Left lung (tissue), 10 donors: Measurements from ENCODE around the gene CAMTA1. TPM values are rescaled to one million over a fixed set of nuclear protein-coding genes. Genes with fewer than 3 reads are reported as not detected.

Experiments used
- ATAC-seq: fragments of 200-7000 bp; cut with Tn5 transposase; one replicate; pipeline ENCODE4 v1.9.1; 2020; ENCODE audit warnings: moderate library complexity
- DNase-seq, 4 donors: peaks; one replicate each; pipeline ENCODE4 v3.0.0-alpha.2; 2013 to 2020
- H3K27ac ChIP-seq, 2 donors: fragments of 200-600 bp; sonication (generic) in 1 of 2; one replicate each; pipeline versions ENCODE4 v1.5.0 to v1.8.0; 2020 to 2021
- H3K27me3 ChIP-seq, 2 donors: fragments of 200-600 bp; sonication (generic) in 1 of 2; one replicate each; pipeline versions ENCODE4 v1.5.0 to v1.8.0; 2020 to 2021
- H3K36me3 ChIP-seq, 2 donors: fragments of 200-600 bp; sonication (generic) in 1 of 2; one replicate each; pipeline versions ENCODE4 v1.5.0 to v1.8.0; 2020 to 2021
- H3K4me1 ChIP-seq, 2 donors: fragments of 200-600 bp; one replicate each; pipeline ENCODE4 v1.8.0; 2021
- H3K4me3 ChIP-seq, 2 donors: fragments of 200-600 bp; sonication (generic) in 1 of 2; one replicate each; pipeline versions ENCODE4 v1.5.0 to v1.8.0; 2020 to 2021; ENCODE audit warnings: mild to moderate bottlenecking in 1 of 2
- H3K9me3 ChIP-seq, 2 donors: fragments of 200-600 bp; sonication (generic) in 1 of 2; one replicate each; pipeline versions ENCODE4 v1.5.0 to v1.8.0; 2020 to 2021
- CTCF ChIP-seq, 2 donors: fragments of 200-600 bp; sonication (generic) in 1 of 2; IDR thresholded peaks; one replicate each; pipeline versions ENCODE4 v1.5.0 to v1.8.0; 2021; ENCODE audit warnings: antibody characterized with exemption in 2 of 2
- intact Hi-C, 2 donors: fragments of 100-400 bp; cut with DNase I; formaldehyde crosslinking; loops; one replicate each; pipeline versions ENCODE4 v1.11.2 to v1.14.2; 2022
- polyA plus RNA-seq, 6 donors: library from polyadenylated mRNA; unstranded; fragments of 120-200 nt; gene quantifications; one replicate each; pipeline ENCODE4 v1.2.1, GENCODE V29; 2013; ENCODE audit not compliant: insufficient read length in 6 of 6
- total RNA-seq, 2 donors: library from RNA; stranded (reverse); fragmentation: NEBNext Ultra II Directional; extraction: Animal tissue kit (Norgen Biotek cat#: 25700); gene quantifications; one replicate each; pipeline ENCODE4 v1.2.1, GENCODE V29; 2021
- donor health status: DM: no; HTN: yes; CAD: no.
- donor health status: DM: no; HTN: no; CAD: no.

Gene CAMTA1
- total and polyA plus RNA-seq, 8 donors = 42.7 to 69.1 (median 49.4) TPM

GRCh38 chr1:7652515-7653098 lies 867.4 kb downstream of the CAMTA1 start:
- ATAC-seq (no peak), DNase-seq (no peak)
- peaks cover 0 to 20% of the 10 kb centered on the region in 2 donors for H3K4me1 ChIP-seq
- no peaks in the 10 kb centered on the region for H3K9me3 ChIP-seq
- no peak overlapping the region for H3K27ac ChIP-seq
- intact Hi-C loops = no loop called here
- H3K4me3 ChIP-seq = no peak overlapping the region
- no peak for TF ChIP-seq CTCF (IDR thresholded peaks at IDR 0.05)
- no peaks in the 10 kb centered on the region for H3K36me3 ChIP-seq
- H3K27me3 ChIP-seq = peaks cover 0 to 12% of the 10 kb centered on the region in 2 donors

GRCh38 chr1:7654725-7655124 lies 869.5 kb downstream of the CAMTA1 start:
- H3K4me3 ChIP-seq = no peak overlapping the region
- H3K27ac ChIP-seq = no peak overlapping the region
- no peak for DNase-seq
- peaks cover 0 to 6% of the 10 kb centered on the region in 2 donors for H3K27me3 ChIP-seq
- intact Hi-C loops = no loop called here
- peaks cover 0 to 3% of the 10 kb centered on the region in 2 donors for H3K4me1 ChIP-seq
- no peak for ATAC-seq
- no peak for TF ChIP-seq CTCF (IDR thresholded peaks at IDR 0.05)
- H3K9me3 ChIP-seq = no peaks in the 10 kb centered on the region
- no peaks in the 10 kb centered on the region for H3K36me3 ChIP-seq

GRCh38 chr1:7655354-7655753 lies 870.1 kb downstream of the CAMTA1 start:
- H3K27me3 ChIP-seq = no peaks in the 10 kb centered on the region
- no peaks in the 10 kb centered on the region for H3K9me3 ChIP-seq
- TF ChIP-seq CTCF (IDR thresholded peaks at IDR 0.05) = no peak
- no peak overlapping the region for H3K27ac ChIP-seq
- H3K4me1 ChIP-seq = no peaks in the 10 kb centered on the region
- ATAC-seq (no peak), DNase-seq (no peak)
- intact Hi-C loops = no loop called here
- no peaks in the 10 kb centered on the region for H3K36me3 ChIP-seq
- H3K4me3 ChIP-seq = no peak overlapping the region

GRCh38 chr1:7656557-7657215 lies 871.4 kb downstream of the CAMTA1 start:
- no peak for ATAC-seq
- intact Hi-C loops = no loop called here

More at GRCh38 chr1:7656557-7657215, 871.4 kb downstream of the CAMTA1 start:
- H3K9me3 ChIP-seq = no peaks in the 10 kb centered on the region
- H3K27me3 ChIP-seq = no peaks in the 10 kb centered on the region
- DNase-seq = peak in 1 of 4 donors; percentile 68
- no peaks in the 10 kb centered on the region for H3K4me1 ChIP-seq
- H3K36me3 ChIP-seq = no peaks in the 10 kb centered on the region
- H3K4me3 ChIP-seq = no peak overlapping the region
- H3K27ac ChIP-seq = no peak overlapping the region
- TF ChIP-seq CTCF (IDR thresholded peaks at IDR 0.05) = no peak
